G401.6 (cell line): ENCODE results near the gene PIM3.

ENCODE experiments used
- FAIRE-seq: peaks from 2 replicates; lab custom pipeline; 2012; peaks lifted over from hg19 to GRCh38; lab: Jason Lieb, UNC

Gene PIM3

GRCh38 chr22:49991907-49992533 lies 31.4 kb downstream of the PIM3 start:
- no peak for FAIRE-seq

GRCh38 chr22:49992921-49993648 lies 32.5 kb downstream of the PIM3 start:
- no peak for FAIRE-seq

GRCh38 chr22:49993649-49994360 lies 33.2 kb downstream of the PIM3 start:
- no peak for FAIRE-seq

GRCh38 chr22:49994361-49995040 lies 33.9 kb downstream of the PIM3 start:
- FAIRE-seq = no peak

- FAIRE-seq = no peak
Measured at GRCh38 chr22:49995041-49995360, 34.4 kb downstream of the PIM3 start.

- FAIRE-seq = no peak
Measured at GRCh38 chr22:49995361-49996118, 35.0 kb downstream of the PIM3 start.

- no peak for FAIRE-seq
Measured at GRCh38 chr22:49996119-49996517, 35.5 kb downstream of the PIM3 start.

- no peak for FAIRE-seq
Measured at GRCh38 chr22:49996518-49997250, 36.1 kb downstream of the PIM3 start.

- no peak for FAIRE-seq
Measured at GRCh38 chr22:49997251-49997599, 36.7 kb downstream of the PIM3 start.

- FAIRE-seq = no peak
Measured at GRCh38 chr22:49997932-49998717, 37.6 kb downstream of the PIM3 start.

- no peak for FAIRE-seq
Measured at GRCh38 chr22:49998718-49999062, 38.1 kb downstream of the PIM3 start.

- no peak for FAIRE-seq
Measured at GRCh38 chr22:49999063-49999945, 38.7 kb downstream of the PIM3 start.

- FAIRE-seq = no peak
Measured at GRCh38 chr22:49999946-50000586, 39.5 kb downstream of the PIM3 start.

- no peak for FAIRE-seq
Measured at GRCh38 chr22:50000587-50001387, 40.2 kb downstream of the PIM3 start.

- no peak for FAIRE-seq
Measured at GRCh38 chr22:50001388-50002231, 41.0 kb downstream of the PIM3 start.

- no peak for FAIRE-seq
Measured at GRCh38 chr22:50002791-50003190, 42.2 kb downstream of the PIM3 start.

- FAIRE-seq = no peak
Measured at GRCh38 chr22:50004918-50005317, 44.3 kb downstream of the PIM3 start.
